Activated CD8-positive, alpha-beta memory T cell treated with anti-CD3 and anti-CD28 coated beads, Interleukin-2, amount 50 U/mL, for 4 hours (primary cell): ENCODE measurements around the gene DHFR.
"Not testable (repeated sequence)": the region's sequence is repeated elsewhere in the genome, so short reads cannot be mapped to it uniquely, and the experiment has no call there.

Source experiments
- DNase-seq: peaks from one replicate; pipeline ENCODE4 v3.0.0-alpha.2; 2020

Gene DHFR

DNA sequence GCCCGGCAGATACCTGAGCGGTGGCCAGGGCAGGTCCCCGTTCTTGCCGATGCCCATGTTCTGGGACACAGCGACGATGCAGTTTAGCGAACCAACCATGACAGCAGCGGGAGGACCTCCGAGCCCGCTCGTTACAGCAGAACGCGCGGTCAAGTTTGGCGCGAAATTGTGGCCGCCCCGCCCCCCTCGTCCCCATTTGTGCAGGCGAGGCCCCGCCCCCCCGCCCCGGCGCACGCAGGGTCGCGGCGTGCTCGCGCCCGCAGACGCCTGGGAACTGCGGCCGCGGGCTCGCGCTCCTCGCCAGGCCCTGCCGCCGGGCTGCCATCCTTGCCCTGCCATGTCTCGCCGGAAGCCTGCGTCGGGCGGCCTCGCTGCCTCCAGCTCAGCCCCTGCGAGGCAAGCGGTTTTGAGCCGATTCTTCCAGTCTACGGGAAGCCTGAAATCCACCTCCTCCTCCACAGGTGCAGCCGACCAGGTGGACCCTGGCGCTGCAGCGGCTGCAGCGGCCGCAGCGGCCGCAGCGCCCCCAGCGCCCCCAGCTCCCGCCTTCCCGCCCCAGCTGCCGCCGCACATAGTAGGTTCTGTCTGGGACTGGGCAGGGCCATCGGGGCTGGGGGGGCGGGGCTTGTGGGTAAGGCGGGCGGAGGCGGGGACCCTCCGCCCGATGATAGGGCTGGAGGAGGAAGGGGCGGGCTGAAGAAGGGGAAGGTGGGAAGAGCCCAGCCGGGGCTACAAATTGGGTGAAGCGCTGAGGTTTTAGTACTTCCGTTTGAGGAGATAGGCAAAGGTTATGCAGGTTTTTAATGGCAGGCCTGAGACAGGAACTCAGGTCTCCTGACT lies at the start of gene DHFR, which contains the start of gene MSH3:
Gene DHFR (minus strand): TSS at position 593 of the 840 bp plus-strand sequence. CDS start 494 bp downstream, at position 99.
Gene MSH3 (plus strand): TSS at position 262 of the 840 bp plus-strand sequence. CDS start 76 bp downstream, at position 338.
- DNase-seq: peak; percentile 85

- DNase-seq: no peak
Observed at GRCh38 chr5:80704221-80704620, 49.4 kb upstream of the DHFR start.

DNA sequence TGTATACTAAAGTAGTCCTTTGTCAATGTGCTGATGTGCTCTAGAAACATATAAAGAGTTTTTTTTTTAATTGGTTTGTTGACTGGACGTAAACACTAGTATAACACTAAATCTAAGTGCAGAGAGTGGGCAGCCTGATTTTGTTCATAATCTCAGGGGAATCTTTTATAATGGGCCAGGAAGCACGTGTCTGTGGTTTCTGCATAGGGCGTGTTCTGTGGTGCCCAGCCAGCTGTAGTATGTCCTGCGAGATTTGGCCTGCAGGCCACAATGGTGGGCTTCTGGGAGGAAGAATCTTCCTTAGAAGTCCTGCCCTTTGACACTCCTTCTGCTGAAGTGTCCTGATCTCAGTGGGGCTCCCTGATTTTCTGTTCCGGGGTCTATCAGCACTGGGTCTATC lies 49.0 kb upstream of the DHFR start:
- DNase-seq: no peak

GRCh38 chr5:80703291-80703690 lies 48.5 kb upstream of the DHFR start:
- no peak for DNase-seq

DNA sequence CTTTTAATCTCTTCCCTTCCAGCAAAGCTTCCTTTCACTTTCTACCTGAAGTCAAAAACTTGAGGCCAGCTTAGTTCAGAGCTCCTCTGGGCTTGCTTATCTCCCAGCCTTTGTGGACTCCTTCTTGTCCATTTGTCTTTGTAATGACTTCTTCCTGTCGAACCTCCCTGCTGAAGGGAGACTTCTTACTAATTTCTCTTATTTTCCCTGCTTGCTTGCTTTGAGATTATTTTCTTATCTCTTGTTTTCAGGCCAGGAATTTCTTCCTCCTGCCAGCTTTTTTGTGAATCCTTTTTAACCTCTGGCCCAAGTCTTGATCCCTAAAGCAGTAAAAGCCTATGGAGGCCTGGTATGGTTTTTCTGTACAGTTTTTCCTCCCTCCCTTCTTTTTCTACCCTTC lies 46.8 kb upstream of the DHFR start:
- DNase-seq: no peak

GRCh38 chr5:80698369-80698768 lies 43.6 kb upstream of the DHFR start:
- no peak for DNase-seq

DNA sequence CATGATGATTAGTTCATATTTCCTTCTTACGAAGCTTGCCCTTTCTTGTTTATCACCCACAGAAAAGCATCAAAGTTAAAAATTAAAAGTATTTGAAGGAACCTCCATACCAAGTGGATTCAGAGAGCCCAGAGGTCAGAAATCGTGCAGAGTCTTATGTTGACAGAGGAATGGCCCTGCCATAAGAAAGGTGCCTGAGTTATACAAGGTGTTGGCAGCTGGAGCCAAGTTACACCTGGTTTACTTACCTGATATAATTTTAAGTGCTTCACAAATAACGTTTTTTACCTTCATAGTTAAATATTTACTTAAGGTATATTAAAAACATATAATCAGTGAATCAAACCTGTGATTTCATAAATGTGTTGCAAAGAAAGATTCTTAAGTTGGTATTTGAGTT lies 42.3 kb upstream of the DHFR start:
- DNase-seq: no peak

DNA sequence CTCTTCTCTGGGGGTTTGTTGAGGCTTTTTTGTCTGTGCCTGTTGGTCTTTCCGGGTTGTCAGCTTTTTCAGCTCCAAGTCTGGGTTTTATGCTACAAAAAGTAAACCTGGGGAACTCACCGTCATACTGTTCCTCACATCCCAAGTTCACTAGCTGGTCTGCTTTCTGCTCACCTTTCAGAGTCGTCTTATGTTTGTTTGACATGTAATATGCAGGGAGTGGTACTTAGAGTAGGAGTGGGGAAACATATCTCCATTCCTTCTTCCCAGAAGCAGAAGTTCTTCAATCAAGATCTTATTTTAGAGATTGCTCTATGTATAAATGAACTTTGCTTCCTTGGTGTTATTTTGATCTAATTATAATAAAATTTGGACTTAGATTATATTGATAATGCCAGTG lies 41.7 kb upstream of the DHFR start:
- DNase-seq: no peak

GRCh38 chr5:80695666-80696065 lies 40.9 kb upstream of the DHFR start:
- no peak for DNase-seq

- no peak for DNase-seq
Observed at GRCh38 chr5:80689627-80690026, 34.8 kb upstream of the DHFR start.

GRCh38 chr5:80688648-80689420 lies 34.1 kb upstream of the DHFR start:
- DNase-seq: no peak

DNA sequence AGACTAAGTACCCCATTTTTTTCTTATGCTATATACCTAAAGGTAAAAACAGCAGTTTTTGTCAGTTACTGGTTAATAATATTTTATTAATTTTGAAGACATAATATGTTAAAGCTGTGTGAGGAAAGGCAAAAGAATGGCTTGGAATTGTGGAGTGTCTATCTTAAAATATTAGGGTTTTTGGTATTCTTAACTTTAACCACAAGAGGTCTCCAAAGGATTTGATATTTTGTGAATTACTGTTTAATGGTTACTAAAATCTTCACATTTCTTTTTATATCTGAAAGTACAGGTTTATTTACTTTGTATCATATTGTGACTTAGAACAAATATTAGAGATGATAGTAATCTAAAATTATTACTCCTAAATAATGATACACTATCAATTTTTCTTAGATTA lies 32.0 kb upstream of the DHFR start:
- DNase-seq: no peak

- no peak for DNase-seq
Observed at GRCh38 chr5:80676706-80677105, 21.9 kb upstream of the DHFR start.

DNA sequence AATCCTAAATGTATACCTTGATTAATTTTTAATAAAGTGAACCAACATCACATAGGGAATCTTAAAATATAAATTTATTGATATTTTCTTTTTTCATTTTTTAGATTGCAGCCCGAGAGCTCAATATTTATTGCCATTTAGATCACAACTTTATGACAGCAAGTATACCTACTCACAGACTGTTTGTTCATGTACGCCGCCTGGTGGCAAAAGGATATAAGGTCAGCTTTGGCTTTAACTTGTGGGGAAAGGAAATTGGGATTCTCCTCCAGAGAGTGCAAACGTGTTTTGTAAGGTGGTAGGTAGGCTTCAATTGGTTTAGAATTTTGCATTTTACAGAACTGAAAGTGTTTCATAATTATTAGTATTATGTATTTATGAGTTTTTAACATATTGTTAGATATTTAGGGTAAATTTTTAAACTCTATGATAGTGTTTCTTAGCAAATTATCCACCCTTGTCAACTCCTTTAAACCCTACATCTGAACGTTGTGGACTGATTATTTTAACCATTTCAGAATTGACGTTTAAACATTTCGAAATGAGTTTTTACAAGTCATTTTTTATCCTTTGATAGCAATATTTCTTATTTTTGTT lies 17.5 kb upstream of the DHFR start:
- DNase-seq: peak; percentile 61

DNA sequence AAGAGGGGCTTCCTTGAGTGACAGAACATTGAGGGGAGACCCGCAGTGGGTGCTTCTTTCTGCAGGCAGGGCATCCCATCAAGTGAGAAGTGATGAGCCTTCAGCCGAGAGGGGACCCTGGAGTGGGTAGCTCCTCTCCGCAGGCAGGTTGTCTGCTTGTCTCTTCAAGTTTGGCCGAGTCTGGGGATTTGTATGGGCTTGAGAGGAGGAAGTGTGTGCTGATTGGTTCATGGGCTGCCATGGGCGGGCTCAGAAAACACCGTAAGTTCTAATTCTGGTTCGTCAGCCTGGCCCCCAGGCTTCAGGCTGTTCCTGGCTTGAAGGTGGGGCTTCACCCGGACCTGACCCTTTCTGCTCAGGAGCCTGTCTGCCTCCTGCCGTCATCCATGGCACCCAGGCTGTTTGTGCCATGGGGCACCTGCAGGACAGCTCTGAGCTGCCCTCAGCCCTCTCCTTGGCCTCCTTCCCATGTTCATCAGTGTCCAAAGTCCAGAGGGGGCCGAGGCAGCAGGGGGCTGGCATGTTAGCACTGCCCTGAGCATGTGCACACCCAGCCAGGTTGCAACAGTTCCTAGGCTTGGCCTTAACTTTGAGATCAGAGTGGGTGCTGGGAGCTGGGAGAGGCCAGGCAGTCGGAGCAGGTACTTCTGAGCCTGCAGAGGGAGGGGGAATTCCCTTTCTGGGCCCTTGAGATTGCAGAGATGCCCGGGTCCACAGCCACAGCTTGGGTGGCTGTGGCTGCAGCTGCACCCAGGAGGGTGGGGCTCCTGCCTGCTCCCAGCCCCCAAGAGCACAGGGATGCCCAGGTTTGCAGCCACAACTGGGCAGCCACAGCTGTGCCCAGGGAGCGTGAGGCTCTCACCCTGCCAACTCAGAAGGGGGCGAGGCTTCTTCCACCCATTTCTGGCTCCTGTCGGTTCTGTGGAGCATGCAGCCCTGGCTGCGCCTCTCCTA lies 13.5 kb upstream of the DHFR start:
- DNase-seq: no peak

DNA sequence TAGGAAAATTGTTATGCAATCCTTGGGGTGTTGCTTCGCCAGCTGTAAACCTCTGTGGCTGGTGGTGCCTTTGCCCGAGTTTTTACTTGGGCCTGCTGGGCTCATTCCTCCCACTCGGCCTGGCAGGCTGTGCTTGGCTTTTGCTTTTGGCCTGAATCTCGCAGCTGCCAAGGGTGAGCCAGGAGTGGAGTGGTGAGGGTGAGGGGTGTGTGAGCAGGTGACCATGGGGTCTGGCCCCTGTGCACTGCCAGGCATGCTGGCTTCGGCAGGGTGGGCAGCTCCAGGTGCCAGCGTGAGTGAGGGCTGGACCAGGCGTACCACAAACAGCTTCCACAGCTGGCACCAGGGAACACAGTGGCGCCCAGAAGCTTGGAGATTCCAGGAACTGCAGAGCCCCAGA lies 12.6 kb upstream of the DHFR start:
- no peak for DNase-seq

GRCh38 chr5:80665057-80665456 lies 10.3 kb upstream of the DHFR start:
- DNase-seq: no peak

DNA sequence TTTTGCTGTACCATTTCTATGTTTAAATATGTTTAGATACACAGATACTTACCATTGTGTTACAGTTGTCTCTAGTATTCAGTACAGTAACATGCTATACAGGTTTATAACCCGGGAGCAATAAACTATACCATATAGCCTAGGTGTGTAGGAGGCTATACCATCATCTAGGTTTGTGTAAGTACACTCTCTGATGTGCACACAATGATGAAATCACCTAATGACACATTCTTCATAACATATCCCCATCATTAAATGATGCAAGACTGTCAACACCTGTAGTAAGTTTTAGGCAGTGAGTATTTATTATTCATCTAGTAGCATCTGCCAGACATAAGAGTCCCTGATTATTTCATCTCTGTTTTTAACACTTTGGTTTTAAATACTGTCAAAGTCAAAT lies 7.3 kb upstream of the DHFR start:
- no peak for DNase-seq

DNA sequence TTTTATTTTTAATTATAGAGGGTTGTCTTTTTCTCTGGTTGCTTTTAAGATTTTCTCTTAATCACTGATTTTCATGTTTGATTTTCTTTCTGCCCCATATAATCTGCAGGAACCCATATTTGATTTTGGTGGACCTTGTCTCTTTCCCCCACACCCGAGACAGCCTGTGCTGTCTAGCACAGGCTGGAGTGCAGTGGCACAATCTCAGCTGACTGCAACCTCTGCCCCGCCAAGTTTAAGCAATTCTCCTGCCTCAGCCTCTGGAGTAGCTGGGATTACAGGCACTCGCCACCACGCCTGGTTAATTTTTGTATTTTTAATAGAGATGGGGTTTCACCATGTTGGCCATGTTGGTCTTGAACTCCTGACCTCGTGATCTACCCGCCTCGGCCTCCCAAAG lies 5.9 kb upstream of the DHFR start:
- DNase-seq: not testable (repeated sequence)

- DNase-seq: no peak
Observed at GRCh38 chr5:80659106-80659505, 4.3 kb upstream of the DHFR start.

DNA sequence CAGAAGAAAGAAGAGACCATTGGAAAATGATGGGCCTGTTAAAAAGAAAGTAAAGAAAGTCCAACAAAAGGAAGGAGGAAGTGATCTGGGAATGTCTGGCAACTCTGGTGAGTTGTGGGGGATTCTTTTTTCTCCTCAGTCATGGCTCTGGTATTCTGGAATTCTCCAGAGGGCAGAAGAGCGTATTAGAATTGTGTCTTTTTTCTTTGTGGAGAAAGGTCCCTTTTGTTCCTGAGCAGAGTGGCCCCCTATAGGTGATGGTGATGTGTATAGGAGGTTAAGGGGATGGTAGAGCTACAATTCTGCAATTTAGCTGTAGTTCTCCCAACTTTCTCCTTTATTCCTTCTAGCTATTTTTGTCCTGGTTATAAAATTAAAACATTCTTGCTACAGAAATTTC lies 1.6 kb upstream of the DHFR start:
- no peak for DNase-seq

GRCh38 chr5:80655231-80655774 lies 520 bp upstream of the DHFR start:
- DNase-seq: no peak
